DMS79 (cell line): ENCODE data around the gene TRAF3IP1.

Source experiments
- DNase-seq: peaks from one replicate; lab custom pipeline; 2025; lab: John Stamatoyannopoulos, UW

Gene TRAF3IP1

GRCh38 chr2:238287737-238288649 lies 32.3 kb upstream of the TRAF3IP1 start, which contains the start of gene PER2:
PER2 (minus strand) TSS chr2:238288610; CDS start chr2:238277936, 10,674 bp downstream.
- DNase-seq, result no peak

DNA sequence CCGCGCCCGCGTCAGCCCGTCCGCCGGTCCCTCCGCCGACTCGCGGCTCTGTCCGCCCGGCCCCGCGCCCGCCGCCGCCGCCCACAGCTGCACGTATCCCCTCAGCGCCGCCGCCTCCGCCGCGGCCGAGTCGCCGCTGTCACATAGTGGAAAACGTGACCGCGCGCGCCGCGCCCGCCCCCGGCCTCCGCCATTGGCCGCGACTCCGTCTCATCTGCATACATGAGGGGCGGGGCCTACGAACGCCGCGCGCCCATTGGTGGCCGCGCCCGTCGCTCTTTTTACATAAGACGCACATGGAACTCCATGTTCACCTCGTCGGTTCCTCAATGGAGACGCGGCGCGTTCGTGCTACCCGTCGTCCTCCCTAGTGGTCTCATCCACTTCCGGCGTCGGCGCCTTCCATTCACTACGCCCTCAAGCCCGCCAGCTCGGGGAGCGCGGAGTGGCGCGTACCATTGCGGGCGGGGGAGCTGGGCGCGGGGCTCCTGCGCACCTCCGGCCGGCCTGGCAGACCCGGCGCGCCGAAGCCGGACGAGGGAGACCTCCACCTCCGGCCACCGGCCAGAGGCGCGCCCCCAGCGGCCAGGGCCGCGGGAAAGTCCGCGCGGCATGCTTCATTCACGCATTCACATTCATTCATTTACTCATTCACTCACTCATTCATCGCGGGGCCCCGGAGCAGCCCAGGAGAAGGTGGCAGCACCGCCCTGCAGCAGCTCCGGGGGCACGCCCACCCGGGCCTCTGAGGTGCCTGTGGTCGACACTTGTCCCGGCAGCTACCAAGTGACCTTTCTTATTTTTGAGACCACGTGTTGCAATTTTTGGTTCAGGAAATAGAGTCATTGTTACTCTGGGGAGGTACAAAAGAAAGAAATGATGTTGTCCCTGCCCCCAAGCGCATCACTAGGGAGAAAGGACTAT lies 31.4 kb upstream of the TRAF3IP1 start:
- DNase-seq, result peak; percentile 95

DNA sequence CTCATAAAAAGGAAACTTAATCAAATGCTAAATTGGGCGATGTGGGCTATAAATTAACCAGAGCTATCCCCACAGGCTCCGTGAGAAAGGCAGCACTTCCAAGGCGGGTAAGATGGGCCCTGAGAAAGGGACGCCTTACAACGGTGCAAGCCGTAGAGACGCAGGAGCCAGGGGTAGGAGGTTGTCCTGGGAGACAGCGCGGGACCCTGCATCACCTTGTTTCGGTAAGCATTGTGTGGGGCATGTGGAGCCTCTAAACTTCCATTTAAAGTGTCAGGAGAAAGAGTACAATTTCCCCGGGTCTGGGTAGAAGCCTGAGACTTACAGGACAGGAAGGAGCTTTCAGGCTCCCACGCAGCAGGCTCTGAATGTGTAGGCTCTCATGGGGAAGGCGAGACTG lies 30.7 kb upstream of the TRAF3IP1 start:
- no peak for DNase-seq

DNA sequence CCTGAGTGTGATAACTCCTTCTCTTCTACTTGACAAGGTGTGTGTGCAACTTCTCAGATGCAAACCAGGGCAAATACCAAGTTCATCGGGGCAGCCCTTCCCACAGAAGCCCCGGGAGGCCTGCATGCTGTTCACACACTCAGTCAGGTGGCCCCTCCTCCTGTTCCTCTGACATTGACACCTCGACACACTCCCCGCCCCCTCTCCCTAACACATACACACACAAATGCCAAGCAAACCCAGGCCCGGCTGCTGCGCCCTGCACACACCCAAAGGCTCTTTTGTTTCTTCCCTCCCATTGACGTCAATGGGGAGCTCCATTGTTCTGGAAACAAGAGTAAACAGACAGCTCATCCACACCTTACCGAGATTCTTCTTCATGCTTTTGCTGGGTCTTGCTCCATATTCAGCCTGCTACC lies 30.2 kb upstream of the TRAF3IP1 start:
- no peak for DNase-seq

- DNase-seq, result no peak
Observed at GRCh38 chr2:238290715-238291549, 29.4 kb upstream of the TRAF3IP1 start.

DNA sequence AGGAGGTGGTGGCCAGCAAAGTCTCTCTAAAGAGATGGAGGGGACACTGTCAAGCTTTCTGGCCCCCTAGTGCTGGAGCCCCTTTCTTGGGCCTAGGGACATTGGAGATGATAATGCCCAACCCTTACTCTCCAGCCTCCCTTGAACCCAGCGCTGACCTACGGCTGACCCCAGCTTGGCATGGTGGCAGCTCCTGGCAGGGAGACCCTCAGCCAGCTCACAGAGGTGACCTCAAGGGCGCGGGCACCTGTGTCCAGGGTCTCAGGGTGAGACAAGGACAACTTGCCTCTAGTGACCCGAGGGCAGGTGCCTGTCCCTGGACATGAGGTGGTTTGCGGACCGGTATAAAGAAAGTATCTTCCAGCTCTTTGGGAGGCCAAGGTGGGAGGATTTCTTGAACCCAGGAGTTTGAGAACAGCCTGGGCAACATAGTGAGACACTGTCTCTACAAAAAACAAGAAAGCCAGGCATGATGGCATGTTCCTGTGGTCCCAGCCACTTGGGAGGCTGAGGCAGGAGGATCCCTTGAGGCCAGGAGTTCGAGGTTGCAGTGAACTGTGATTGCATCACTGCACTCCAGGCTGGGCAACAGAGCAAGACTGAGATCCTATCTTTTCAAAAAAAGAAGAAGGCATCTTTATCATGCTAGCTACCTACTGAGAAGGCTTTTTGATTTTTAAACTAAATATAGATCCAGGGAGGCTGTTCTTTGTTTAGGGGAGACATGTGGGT lies 28.6 kb upstream of the TRAF3IP1 start:
- no peak for DNase-seq

DNA sequence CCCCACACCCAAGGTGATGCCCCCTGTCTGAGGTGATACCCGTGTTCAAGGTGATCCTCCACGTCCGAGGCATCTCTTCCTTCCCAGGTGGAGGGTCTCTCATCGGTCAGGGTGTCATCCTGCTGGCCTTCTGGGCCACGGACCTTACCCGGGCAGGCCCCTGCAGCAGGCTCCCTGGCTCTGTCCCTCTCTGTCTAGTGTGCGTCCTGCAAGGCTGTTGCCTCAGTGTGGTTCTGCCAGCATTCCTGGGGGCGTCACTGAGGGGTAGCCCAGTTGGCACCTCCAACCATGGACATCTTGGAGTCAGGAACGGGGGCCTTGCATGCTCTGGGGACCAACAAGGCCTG lies 26.3 kb upstream of the TRAF3IP1 start:
- no peak for DNase-seq

DNA sequence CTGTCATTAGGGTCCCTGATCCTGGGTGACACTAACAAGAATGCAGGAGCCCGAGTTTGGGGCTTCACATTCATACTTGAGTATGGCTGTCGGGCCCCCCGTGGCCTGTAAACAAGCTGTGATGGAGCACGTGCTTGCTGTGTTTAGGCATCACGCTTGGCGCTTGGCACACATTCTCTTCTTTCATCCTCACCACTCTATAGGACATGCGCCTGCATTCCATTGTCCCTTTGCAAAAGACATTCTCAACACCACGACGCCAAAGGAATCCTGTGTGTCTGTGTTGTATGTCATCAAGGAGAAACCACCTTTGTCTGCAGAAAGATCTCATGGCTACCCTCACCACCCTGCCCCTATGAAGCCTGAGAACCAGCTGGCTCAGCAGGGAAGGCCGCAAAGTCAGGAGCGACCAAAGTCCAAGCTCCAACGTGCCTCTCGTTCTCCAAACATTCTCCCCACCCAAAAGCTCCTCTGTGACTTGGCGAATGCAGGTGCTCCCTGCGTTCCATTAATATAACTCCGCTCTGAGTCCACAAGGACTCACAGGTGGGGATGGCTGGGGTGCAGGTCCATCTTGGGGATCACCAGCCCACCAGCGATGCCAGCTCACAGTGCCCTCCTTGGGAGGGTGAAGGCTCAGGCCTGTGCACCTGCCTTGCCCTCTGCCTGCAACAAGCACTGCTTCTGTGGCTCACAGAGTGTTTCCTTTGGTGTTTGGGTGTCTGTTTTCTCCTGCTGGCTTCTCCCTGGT lies 25.8 kb upstream of the TRAF3IP1 start:
- DNase-seq, result no peak

DNA sequence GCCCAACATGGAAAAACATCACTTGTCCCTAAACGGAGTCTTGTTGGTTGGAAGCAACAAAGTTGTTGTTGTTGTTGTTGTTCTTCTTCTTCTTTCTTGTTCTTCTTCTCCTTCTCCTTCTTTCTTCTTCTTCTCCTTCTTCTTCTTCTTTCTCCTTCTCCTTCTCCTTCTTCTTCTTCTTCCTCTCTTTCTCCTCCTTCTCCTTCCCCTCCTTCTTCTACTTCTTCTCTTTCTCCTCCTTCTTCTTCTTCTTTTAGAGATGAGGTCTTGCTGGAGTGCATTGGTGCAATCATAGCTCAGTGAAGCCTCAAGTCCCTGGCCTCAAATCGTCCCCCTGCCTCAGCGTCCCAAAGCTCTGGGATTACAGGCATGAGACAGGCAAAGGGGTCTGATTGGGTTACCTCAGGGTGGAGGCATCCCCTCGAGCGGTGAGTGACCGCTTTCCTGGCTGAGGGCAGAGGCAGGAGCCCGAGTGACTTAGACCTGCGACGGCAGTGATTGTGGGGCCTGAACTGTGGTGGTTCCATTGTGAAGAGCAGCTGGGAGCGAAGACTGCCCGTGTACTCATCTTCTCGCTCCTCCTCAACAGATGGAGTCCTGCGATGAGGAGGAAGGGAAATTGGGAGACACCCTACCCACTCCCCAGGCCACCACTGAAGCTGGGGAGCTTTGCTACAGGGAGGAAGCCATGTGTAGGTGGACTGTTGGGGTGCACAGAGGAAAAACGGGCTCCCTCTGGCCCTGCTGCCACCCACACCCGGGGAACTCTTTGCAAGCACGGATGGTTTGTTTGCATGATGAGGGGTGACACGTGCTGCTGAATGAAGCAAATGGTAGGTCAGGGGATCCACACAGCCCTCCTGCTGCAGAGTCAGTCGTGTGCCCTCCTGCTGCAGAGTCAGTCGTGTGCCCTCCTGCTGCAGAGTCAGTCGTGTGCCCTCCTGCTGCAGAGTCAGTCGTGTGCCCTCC lies 24.9 kb upstream of the TRAF3IP1 start:
- DNase-seq, result no peak

GRCh38 chr2:238296638-238297457 lies 23.5 kb upstream of the TRAF3IP1 start:
- no peak for DNase-seq

DNA sequence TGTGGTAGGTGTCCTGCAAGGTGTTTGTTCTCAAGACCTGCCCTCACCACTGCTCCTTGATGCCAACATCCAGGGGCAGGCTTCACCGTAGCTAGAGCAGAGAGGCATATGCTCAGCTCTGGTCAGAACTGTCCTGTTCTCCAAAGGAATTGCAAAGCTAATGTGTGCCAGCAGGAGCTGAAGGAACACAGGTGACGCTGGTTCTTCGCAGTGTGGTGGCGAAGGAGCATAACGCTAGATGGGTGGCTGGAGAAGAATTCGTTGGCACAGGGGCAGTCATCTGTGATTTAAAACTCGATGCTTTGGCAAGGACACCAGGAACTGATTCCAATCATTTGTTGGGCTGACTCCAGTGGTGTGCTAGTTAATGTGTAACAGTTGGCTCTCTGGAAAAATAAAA lies 20.5 kb upstream of the TRAF3IP1 start:
- no peak for DNase-seq

DNA sequence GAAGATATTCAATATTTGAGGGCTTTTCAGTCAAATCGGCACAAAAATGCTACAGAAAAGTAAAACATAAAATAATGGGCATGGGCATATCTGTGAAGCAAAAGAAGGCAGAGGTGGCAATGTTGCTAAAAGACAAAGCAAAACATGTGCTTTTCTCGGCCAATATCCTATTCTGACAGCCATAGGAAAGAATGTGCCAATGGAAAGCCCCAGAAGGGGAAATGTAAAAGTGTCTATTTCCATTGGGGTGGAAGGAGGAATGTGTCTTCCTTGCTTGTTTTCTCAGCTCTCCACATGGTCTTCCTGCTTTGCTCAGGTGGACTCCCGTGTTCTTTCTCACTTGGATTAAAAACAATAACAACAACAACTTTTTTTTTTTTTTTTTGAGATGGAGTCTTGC lies 18.2 kb upstream of the TRAF3IP1 start:
- DNase-seq, result no peak

DNA sequence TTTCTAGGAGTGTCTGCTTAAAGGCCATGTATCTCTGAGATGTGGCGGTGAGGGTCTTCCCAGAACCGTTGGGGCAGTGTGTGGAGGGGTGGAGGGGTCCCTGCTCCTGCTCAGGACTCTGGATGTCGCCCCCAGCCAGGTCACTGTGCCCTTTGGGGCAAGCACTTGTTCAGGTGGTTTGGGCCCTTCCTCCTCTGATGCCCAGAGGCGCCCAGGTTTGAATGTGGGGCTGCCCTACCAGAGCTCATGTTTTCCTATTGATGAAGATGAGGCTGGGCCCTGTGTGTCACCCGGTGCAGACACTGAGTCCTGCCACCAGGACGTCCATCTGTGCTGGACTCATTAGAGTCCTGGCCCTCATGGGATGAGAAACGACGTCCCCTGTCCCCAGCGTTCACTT lies 17.6 kb upstream of the TRAF3IP1 start:
- no peak for DNase-seq

- DNase-seq, result no peak
Observed at GRCh38 chr2:238304116-238304515, 16.2 kb upstream of the TRAF3IP1 start.

GRCh38 chr2:238305092-238305862 lies 15.0 kb upstream of the TRAF3IP1 start:
- DNase-seq, result no peak

- DNase-seq, result no peak
Observed at GRCh38 chr2:238305965-238306671, 14.2 kb upstream of the TRAF3IP1 start.

DNA sequence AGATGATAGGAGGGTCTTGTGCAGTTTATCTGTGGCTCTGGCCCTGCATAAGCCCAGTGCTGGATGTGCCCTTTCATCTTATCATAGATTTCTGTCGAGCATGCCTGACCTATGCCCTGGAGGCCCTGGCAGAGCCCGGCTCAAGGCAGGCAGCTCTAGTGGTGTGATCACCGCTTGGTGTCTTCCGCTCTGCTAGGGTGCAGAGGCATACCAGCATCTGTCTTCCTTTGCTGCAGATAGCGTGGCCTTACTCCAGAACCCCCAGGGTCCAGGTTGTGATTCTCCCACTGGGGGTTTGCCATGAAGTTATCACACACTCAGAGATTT lies 13.7 kb upstream of the TRAF3IP1 start:
- DNase-seq, result no peak
